ENCODE results near the gene HHAT.

HHAT gene

DNA sequence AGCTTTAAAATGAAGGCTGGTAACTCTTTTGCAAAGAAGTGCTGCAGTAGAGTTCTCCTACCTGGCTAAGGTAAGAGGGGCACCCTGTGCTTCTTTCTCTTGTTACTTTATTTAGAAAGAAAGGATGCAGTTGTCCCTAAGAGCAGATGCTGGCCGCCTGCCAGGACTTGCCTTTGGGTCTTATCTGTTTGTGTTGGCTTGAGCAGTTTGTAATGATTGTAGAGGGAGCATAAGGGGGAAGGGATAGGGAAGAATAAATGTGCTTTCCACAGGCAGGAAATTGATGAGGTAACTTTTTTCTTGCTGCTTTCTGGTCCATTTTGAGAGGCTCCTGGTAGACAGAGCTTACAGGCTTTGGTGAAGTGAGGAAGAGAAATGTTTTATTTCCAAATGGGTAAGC lies 229.6 kb downstream of the HHAT start:
- no peak for DNase-seq

DNA sequence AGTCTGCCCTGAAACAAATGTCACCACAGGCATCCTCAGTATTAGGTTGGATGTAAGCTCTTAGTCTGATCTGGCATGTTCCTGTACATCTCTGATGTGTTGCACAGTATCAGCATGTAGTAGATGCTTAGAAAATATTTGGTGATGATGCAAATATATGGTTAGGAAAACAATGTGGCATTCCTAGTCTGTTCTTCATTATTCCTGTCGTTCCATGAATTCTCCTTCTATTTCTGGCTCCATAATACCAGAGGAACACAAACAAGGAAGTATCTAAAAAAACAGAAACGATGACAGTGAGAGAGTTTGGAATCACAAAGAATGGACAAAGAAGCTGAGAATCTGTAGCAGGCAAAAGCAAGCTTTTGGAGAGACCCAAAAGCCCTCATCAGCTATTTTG lies 236.6 kb downstream of the HHAT start:
- DNase-seq: no peak

DNA sequence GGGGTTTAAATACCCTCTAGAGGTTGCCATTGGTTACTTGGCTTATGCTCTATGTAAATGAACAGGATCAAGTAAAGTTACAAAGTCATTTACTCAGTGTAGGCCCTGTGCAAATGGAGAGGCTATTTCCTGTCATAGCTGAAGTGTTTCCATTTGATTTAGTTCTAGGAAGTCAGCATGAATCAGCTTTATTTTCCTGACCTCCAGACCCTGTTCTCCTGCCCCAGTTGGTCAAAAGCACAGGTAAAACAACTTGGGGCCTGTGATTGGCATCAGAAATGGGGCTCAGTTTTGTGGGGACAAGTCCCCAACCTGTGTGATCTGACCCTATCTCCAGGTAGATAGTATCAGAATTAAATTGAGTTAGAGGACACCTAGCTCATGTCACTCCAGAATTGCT lies 239.9 kb downstream of the HHAT start:
- no peak for DNase-seq

DNA sequence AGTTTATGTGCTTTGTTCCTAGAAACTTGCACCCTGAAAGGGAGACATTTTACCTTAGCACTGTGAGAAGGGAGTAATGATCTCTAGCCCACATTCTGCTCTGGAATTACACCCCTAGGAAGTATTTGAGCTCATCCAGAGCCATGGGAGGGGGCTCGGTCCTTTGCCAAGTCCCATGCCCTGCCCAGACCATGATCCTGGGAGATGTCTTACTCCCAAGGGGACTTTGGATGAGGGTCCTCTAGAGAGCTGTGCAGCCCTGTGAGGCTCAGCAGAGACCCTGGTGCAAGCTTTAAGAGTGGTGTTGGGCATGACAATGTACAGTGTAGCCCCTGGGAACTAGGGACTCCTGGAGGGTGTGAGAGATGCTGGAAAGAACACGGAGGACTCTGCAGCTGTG lies 241.4 kb downstream of the HHAT start:
- DNase-seq: no peak

DNA sequence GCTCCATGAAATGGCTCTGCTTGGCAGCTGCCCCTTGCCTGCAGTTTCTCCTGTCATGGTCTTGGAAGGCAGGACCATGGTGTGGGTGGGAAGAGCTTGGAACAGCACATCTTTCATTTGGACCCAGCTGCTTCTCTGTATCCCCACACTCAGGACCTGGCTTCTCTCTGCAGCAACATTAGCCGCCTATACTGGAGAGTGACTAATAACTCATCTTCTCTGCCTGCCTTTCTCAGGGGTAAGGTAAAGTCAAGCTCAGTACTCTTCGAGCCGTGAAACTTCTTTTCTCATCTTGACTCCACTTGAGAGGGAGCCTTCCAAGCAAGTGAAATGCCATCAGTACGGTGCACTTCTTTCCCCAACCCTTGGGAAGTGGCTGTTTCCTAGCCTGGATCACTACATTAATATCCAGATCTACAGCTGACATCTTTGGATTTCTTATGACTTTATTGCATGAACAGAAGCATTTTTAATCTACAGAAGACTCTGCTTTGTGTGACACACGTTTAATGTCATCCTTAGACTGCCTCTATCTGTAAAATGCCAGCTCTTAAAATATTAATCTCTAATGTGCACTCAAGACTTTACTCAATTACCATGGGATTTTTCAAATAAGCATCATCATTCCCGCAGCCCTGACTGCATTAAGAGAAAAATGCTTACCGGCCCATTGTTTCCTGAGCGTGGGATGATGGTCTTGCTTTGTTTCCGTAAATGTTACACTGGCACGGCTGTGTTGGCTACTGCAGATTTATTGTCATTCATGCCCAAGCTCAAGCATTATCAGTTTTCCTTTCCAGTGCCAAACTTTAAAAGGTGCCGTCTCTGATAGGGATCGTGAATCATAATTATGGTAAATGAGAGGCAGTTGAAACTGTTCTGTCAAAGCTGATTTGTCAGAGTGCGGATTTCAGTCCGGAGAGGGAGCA lies 242.9 kb downstream of the HHAT start:
- no peak for DNase-seq

DNA sequence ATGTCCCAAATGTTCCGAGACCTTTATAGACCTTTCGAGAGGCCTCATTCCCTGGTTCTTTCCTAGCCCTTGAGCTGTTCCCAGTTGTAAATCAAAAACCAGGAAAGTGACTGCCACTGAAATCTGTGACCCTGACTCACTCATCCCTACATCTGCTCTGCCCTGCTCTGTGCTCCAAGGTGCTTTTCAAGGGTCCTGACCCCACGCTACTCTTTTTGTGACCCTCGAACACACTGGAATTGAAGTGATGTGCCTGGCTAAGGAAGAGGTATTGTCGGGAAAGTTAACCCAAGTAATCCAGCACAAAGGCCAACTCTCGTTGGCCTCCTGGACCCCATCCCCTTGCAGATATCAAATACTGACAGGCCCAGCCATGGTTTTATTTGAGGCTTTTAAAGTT lies 244.4 kb downstream of the HHAT start:
- no peak for DNase-seq

DNA sequence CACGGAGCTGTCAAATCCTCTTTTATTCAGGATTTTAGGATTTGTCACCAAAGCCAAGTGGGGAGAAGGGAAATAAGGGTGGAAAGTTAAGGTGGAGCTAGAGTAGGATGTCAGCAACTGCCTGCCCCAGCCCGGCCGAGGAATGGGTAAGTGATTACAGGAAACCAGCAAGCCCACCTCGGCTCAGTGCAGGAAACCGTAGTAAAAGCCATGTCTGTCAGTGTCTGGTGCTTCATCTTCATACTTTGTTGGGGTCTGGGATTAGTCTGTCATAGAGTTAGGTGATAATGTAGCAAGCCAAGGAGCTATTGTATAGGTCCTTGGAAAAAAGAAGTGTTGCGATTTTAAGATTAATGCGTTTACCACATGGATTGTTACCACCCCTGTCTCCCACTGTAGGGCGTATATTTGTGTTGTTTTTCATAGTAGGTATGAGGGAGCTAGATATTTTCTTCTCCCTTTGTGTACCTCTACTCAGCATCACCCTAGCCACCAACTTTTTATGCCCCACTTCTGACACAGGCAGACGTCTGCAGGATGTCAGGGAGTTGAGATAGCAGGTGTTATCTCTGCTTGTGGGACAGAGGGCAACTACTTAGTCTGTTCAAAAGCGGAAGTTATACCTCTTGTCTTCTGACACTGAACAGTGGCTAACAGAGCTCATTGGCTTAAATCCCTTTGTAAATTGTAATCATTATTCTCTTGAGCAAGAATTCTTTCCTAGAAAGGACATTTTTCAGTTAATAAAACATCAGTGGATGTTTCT lies 253.7 kb downstream of the HHAT start:
- no peak for DNase-seq

DNA sequence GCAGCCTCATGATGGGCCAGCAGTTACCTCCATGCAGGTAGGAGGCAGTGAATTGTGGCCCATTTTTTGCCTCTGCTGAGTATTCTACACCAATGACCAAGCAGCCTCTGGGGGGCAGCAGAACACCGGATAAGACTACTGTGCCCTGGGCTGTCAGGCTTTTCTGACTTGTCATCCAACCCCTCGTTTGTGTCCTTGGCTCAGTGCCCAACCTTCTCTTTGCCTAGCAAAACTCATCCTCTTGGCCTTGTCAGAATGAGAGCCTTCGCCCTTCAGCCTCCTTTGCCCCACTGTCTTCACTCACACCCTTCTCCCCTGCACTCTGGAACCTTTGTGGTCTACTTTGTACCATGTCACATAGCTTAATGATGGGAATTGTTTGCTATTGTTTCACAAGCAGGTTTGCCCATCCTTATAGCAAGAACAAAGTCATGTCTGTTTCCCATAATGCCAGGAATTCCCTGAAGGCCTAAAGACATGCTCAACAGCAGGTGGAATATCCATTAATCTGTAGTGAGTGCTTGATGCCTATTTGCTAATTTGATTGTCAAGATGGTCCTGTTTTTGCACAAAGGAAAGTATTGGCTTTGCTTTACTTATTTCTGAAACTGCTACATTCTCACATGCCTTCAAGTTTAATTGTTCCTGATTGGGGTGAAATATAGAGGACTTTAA lies 255.9 kb downstream of the HHAT start:
- peak; percentile 87 for DNase-seq

DNA sequence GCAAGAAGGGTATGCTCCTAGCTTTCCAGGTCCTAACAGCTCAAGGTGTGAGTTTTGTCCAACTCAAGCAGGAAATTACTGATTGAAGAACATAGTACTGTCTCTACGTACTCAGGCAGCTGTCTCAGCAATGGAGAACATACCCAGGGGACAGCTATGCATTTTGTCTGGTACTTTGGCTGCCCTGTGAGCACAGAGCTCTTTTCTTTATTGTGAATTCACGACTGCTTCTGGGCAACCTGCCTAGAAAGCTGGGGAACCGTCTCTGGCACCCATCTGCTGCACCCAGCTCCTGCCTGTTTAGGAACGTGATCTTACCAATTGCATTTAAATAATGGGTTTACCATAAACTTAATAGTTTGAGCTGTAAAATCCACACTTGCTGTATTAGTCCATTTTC lies 258.1 kb downstream of the HHAT start:
- no peak for DNase-seq

DNA sequence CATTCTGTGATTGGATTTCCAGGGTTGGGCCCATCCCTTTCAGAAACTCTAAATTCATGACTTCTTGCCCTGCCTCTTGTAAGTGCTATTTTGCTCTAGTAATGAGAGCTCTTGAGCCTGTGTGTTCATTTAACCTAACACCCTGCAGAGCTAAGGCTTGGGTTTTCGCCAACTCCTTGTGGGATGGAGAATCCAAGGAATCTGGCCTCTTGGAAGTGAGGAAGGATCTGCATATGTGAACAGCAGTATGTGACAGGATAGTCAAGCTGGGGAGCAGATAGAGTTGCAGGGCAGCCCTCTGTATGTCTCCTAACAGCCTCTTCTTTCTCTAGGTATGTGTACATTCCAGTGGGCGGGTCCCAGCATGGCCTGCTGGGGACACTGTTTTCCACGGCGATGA lies 258.9 kb downstream of the HHAT start:
- no peak for DNase-seq

DNA sequence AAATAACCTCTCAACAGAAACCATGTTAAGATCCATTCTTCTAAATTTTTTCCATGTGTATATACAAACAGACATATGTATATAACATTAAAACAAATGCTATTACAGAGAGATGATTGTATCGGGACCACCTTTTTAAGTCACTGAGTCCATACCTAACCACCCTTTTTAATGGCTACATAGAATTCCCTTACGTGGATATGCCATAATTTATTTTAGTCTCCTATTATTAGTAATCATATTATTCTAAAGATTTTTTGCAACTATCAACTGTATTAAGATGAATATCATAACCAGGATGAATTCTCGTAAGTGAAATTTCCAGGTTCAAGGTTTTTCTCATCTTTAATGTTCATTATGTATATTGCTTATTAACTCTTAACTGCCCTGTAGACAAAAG lies 259.7 kb downstream of the HHAT start:
- no peak for DNase-seq

DNA sequence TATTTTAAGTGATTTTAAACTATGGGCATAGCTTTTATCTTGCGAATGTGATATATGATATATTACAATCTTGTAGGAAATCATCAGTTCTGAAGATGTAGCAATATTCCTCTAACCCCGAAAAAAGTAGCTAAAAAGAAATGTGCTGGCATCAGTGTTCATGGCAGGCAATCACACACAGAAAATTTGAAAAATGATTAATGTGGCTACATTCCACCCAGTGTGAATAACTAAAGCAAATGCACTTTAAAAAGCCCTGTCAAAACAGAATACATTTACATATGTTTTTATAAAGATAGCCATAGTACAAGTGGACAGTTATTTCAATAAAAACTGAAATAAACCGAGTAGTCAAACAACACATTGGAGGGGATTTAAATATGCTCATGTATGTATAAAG lies 260.2 kb downstream of the HHAT start:
- DNase-seq: no peak

DNA sequence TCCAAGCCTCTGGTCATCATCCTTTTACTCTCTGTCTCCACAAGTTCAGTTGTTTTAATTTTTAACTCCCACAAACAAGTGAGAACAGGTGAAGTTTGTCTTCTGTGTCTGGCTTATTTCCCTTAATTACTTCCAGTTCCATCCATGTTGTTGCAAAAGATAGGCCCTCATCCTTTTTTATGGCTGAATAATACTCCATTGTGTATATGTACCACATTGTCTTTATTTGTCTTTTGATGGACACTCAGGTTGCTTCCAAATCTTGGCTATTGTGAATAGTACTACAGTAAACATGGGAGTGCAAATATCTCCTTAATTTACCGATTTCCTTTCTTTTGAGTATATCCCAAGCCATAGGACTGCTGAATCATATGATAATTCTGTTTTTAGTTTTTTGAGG lies 262.5 kb downstream of the HHAT start:
- DNase-seq: no peak

DNA sequence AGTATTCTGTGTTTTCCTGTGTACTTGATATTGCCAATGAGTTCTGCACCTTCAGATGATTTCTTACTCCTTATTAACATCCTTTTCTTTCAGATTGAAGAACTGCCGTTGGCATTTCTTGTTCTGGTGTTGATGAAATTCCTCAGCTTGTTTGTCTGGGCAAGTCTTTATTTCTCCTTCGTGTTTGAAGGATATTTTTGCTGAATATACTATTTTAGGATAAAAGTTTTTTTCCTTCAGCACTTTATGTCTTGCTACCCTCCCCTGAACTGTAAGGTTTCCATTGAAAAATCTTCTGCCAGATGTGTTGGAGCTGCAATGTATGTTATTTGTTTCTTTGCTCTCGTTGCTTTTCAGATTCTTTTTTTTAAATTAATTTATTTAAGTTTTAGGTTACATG lies 265.9 kb downstream of the HHAT start:
- no peak for DNase-seq

DNA sequence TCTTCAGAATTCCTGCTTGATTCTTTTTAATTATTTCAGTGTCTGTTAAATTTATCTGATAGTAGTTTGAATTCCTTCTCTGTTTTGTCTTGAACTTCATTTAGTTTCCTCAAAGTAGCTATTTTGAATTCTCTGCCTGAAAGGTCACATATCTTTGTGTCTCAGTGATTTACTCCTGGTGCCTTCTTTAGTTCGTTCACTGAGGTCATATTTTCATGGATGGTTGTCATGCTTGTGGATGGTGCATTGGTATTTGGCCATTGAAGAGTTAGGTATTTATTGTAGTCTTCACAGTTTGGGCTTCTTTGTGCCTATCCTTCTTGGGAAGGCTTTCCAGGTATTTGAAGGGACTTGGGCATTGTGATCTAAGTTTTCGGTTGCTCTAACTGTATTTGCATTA lies 267.9 kb downstream of the HHAT start:
- no peak for DNase-seq

DNA sequence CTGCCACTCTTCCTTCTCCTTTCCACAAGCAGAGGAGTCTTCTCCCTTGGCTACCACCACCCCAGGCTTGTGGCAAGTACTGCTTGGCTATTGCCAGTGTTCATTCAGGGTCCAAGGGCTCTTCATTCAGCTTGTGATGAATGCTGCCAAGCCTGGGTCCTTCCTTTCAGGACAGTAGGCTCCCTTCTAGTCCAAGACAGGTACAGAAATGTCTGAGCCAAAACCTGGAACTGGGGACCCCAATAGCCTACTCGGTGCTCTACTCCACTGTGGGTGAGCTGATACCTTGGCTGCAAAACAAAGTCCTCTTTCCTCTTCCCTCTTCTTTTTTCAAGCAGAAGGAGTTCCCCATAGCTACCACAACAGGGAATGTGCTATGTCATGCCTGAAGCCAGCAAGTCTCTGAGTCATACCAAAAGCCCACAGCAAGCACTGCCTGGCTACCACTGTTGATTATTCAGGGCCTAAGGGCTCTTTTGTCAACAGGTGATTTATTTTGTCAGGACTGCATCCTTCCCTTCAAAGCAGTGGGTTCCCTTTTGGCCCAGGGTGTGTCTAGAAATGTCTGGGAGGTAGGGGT lies 268.9 kb downstream of the HHAT start:
- no peak for DNase-seq

DNA sequence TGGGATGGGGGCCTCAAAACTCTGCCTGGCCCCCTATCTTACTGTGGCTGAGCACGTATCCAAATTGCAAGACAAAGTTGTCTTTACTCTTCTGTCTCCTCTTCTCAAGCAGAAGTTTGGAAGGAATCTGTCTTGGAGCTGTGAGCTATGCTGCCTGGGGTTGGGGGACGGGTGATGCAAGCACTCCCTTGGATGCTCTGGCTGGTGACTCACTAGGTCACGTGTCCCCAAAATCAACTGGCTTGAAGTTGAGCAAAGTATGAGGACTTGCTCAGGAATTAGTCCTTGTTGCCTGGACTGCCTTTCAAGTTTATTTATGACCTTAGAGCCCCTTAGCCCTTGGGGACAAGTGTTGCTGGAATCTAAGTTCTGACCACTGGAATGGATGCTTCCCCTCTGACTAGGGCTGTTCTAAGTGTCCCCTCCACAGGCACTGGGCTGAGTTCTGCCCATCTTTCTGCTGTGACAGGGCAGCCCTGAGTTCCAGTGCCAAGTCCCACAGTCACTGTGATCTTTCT lies 269.5 kb downstream of the HHAT start:
- DNase-seq: no peak

DNA sequence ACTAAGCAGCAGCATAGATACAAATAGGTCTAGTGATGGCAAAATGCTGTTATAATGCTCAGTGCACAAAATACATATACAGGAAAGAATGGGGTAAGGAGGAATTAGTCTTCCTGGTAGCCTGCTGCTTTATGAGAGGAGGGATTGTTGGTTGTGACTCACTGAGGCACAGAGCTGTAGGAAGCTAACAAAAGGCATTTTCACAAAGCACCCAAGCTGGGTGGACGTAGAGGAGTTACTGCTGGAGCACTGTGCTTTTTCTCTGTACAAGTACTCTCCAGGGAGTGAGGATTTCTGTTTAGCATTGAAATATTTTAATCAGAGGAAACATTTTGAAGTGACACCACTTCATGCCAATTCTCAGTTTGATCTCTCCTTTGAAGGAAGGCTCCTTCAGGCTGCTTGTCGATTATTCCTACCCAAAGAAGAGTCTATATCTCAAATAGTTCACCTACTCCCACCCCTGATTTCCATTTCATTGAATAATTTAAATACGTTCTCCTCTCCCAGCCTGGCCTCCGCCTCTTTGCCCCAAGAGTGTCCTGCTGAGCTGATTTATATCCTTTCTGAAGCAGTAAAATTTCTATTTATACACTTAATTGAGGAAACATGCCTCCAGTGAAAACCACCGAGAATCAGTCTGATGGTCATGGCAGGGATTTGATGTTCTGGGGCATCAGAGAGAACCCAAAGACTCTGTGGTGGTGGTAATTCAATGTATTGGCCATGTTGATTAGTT lies 271.9 kb downstream of the HHAT start:
- DNase-seq: no peak

DNA sequence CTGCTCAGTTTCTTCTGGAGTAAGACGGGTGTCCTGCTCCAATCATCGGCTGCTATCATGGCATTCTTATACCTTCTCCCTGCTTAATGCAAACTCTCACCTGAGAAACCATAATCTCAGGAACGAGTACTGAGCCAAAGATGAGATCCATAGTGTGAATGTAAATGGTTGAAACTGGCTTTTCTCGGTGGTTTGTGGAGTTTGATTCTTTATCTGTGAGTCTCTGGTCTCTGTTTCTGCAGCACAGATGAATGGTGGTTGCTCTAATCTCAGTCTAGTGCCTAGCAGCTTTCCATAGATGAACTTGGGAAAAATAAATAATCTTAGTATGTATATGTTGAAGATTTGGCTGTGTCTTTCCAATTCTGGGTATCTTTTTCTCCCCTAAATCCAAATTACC lies 274.4 kb downstream of the HHAT start:
- no peak for DNase-seq

DNA sequence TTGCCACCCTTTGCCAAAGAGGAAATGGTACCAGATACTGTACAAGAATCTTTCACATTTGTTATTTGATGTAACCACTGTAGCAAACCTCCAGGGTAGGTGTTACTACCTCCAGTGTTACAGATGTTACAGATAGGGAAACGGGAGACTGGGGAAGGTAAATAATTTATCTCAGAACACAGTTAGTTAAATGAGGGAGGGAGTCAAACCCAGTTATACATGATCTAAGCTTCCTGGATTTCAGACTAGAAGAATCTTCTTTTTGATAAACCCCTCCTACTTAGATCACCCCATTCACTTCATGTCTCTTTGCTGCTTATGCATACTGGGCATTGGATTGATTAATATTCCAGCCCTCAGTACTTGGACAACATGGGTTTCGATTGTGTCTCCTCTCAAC lies 276.4 kb downstream of the HHAT start:
- no peak for DNase-seq

DNA sequence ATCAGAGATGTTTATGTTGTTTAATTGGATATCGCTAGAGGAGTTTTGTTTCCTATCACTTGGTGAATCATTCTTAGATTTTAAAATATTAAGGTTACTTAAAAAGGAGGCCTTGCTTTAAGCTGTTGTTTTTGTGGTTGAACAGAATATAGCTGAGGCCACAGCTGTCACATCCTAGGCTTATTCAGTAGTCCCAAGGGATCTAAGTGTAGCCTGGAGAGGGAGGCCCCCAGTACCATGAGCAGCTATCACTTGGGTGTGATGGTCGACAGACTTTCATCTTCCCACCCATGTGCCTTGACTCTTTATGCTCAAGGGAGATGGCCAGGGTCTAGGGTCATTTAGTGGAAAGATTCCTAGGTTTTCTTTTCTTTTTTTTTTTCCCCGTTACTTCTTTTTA lies 278.7 kb downstream of the HHAT start:
- no peak for DNase-seq

DNA sequence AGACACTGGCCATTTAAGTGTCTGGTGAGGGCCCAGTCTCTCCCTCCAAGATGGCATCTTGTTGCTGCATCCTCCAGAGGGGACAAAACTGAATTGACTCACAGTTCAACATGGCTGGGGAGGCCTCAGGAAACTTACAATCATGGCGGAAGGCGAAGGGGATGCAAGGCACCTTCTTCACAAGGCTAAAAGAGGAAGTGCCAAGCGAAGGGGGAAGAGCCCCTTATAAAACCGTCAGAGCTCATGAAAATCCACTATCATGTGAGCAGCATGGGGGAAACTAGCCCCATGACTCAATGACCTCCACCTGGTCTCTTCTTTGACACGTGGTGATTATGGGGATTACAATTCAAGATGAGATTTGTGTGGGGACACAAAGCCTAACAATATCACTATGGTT lies 280.1 kb downstream of the HHAT start:
- no peak for DNase-seq

DNA sequence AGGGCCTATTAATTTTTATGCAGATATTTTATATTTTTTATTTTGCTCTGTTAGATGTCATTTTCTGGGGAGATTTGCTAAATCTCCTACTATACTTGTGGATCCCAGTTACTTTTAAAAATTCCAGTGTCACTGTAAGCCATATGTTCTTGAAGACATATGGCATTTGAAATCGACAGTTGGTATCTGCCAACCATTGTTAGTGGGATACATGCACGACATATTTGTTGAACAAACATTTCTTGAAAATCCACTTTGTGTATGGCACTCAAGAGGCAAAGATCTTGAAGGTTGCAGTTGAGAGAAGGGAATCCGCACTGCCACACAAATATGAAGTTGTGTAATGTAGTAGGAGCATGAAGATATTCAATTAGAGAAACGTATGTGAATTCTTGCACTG lies 287.7 kb downstream of the HHAT start:
- no peak for DNase-seq

Data from NCI-H1048 (cell line).